ENCODE results near the gene ZNF627.

Gene ZNF627

DNA sequence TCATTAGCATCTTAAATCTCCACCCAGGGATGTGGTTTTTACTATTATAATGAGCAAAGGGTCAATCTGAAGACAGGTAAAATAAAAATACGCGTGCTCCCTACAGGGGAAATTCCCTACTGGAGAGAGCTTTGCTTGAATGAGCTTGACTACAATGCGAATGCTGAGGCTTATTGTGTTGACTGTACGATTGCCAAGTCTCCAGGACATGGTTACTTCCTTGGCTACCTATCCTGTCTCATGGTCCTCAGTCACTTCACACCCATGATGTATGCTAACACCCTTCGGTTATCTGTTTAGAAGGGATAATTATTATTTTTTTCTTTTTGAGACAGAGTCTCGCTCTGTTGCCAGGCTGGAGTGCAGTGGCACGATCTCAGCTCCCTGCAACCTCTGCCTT lies 61.7 kb downstream of the ZNF627 start:
- Histone ChIP-seq H3K27ac (ENCODE audit: low read depth, low read length) (no peak overlapping the region), H3K4me3 (ENCODE audit: low read length) (no peak overlapping the region), H3K9me3 (ENCODE audit: insufficient read depth, low read depth, low read length) (no peaks in the 10 kb centered on the region), H3K9ac (ENCODE audit: low read depth, low read length) (no peak overlapping the region), H3K27me3 (ENCODE audit: insufficient read depth, low read length) (no peaks in the 10 kb centered on the region), H3K36me3 (ENCODE audit: insufficient read depth, low read length) (no peaks in the 10 kb centered on the region), H3K4me1 (ENCODE audit: insufficient read depth, low read length) (no peaks in the 10 kb centered on the region)
- whole genome bisulfite sequencing, result 91% methylated on average over 7 of the region's 7 CpGs

DNA sequence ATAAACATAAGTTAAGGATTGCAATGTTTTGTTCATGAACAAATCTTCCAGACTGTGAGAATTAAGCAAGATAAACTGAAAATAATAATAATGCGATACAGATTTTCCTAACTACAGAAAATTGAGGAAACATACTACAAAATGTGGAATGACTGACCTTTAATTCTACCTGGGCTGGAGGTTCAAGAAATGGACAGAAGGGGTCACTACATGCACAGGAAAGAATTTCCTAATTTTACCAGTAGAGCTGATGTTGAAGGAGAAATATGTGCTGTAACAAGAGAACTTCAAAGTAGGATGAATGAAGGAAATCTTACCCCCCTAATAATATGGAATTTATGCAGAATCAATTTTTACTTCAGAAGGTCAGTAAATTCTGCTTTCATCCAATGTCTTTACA lies 62.3 kb downstream of the ZNF627 start:
- no peaks in the 10 kb centered on the region for H3K36me3 ChIP-seq (ENCODE audit: insufficient read depth, low read length)
- no peak overlapping the region for H3K27ac ChIP-seq (ENCODE audit: low read depth, low read length)
- H3K4me3 ChIP-seq (ENCODE audit: low read length), result no peak overlapping the region
- no peaks in the 10 kb centered on the region for H3K27me3 ChIP-seq (ENCODE audit: insufficient read depth, low read length)
- H3K4me1 ChIP-seq (ENCODE audit: insufficient read depth, low read length), result no peaks in the 10 kb centered on the region
- H3K9ac ChIP-seq (ENCODE audit: low read depth, low read length), result no peak overlapping the region
- no CpG with 5 or more reads among the region's 1 CpG for WGBS
- H3K9me3 ChIP-seq (ENCODE audit: insufficient read depth, low read depth, low read length), result no peaks in the 10 kb centered on the region

DNA sequence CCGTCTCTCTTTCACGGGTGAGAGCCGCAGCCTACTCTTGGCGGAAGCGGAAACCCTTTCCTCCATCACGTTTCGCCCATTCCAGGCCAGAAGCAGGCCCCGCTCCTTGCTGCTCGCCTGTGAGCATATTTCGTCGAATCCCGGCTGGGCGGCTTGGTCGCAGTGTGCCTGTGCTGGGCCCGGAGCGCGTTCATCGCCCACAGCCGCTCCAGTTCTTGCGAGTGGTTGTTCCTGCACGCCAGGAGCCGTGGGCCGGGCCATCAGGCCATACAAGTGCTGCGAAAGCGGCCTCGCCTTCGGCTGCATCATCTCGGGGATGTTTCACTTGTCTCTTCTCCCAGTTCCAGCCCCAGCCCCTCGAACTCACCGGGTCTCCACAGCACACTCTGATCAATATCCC lies 65.0 kb downstream of the ZNF627 start:
- Histone ChIP-seq H3K36me3 (ENCODE audit: insufficient read depth, low read length) (no peaks in the 10 kb centered on the region), H3K9me3 (ENCODE audit: insufficient read depth, low read depth, low read length) (no peaks in the 10 kb centered on the region), H3K9ac (ENCODE audit: low read depth, low read length) (no peak overlapping the region), H3K4me3 (ENCODE audit: low read length) (no peak overlapping the region), H3K4me1 (ENCODE audit: insufficient read depth, low read length) (no peaks in the 10 kb centered on the region), H3K27ac (ENCODE audit: low read depth, low read length) (no peak overlapping the region), H3K27me3 (ENCODE audit: insufficient read depth, low read length) (no peaks in the 10 kb centered on the region)
- WGBS, result 96% methylated on average over 28 of the region's 30 CpGs

DNA sequence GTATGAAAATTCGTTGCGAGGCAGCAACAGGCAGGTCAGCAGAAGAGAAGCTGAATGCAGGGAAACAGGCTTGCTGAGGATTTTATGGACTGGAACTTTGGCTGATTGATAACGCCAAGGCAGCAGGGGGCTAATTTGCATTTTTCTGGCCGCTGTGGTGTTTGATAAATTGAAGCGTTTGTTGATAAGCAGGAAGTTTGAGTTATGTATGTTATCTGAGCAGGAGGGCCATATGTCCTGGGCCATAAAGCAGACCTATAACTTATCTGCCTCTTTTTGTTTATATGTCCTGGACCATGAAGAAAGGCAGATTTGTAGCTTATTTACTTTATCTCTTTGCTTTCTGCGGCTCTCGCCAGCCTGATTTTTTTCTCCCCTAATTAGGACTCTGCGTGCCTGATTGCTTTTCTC lies 65.9 kb downstream of the ZNF627 start:
- Histone ChIP-seq H3K4me3 (ENCODE audit: low read length) (no peak overlapping the region), H3K9me3 (ENCODE audit: insufficient read depth, low read depth, low read length) (no peaks in the 10 kb centered on the region), H3K36me3 (ENCODE audit: insufficient read depth, low read length) (no peaks in the 10 kb centered on the region), H3K27ac (ENCODE audit: low read depth, low read length) (no peak overlapping the region), H3K4me1 (ENCODE audit: insufficient read depth, low read length) (no peaks in the 10 kb centered on the region), H3K27me3 (ENCODE audit: insufficient read depth, low read length) (no peaks in the 10 kb centered on the region), H3K9ac (ENCODE audit: low read depth, low read length) (no peak overlapping the region)
- 87% methylated on average over 8 of the region's 8 CpGs for WGBS
